HPDE6-E6E7 (cell line): ENCODE data around the gene TAT.
"Not testable (repeated sequence)": the region's sequence is repeated elsewhere in the genome, so short reads cannot be mapped to it uniquely, and the experiment has no call there.

ENCODE experiments used
- DNase-seq: peaks from one replicate; pipeline ENCODE4 v3.0.0; 2011; ENCODE audit warnings: missing footprints; ENCODE audit errors: extremely low spot score

The TAT gene

GRCh38 chr16:71576971-71577370, at the start of gene TAT:
Gene TAT (minus strand): TSS chr16:71577092. CDS start chr16:71576415, 677 bp downstream.
- DNase-seq = no peak

DNA sequence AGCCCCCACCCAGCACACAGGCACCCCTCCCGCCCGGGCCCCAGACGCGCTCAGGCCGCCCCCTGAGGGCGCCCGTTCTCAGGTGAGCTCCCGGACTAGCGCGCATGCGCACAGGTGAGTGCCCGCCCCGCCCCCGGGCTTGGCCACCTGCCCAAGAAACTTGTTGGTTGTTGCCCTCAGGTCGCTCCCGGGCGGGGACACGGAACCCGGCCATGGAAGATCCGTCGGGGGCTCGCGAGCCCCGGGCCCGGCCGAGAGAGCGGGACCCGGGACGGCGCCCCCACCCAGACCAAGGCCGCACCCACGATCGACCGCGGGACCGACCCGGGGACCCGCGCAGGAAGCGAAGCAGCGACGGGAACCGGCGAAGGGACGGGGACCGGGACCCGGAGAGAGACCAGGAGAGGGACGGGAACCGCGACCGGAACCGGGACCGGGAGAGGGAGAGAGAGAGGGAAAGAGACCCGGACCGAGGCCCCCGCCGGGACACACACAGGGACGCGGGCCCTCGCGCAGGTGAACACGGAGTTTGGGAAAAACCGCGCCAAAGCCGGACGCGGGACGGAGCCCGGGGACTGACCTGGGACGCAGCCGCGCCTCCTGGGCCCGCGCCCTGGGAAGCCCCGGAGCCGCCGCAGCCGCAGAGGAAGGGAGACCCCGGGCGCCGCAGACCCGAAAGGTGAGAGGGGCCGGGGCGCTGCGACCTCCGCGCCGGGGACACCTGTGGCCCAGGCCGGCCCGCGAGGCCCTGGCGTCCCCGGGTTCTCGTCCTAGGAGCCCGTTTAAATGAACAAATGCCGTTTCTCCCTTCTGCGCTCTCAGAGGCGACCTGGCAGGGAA, 49.3 kb upstream of the TAT start, which contains the start of gene MARVELD3:
Gene MARVELD3, plus strand, starts transcription at position 167 of the 840 bp plus-strand sequence. Its CDS starts 46 bp downstream, at position 213.
- peak; percentile 98 for DNase-seq

DNA sequence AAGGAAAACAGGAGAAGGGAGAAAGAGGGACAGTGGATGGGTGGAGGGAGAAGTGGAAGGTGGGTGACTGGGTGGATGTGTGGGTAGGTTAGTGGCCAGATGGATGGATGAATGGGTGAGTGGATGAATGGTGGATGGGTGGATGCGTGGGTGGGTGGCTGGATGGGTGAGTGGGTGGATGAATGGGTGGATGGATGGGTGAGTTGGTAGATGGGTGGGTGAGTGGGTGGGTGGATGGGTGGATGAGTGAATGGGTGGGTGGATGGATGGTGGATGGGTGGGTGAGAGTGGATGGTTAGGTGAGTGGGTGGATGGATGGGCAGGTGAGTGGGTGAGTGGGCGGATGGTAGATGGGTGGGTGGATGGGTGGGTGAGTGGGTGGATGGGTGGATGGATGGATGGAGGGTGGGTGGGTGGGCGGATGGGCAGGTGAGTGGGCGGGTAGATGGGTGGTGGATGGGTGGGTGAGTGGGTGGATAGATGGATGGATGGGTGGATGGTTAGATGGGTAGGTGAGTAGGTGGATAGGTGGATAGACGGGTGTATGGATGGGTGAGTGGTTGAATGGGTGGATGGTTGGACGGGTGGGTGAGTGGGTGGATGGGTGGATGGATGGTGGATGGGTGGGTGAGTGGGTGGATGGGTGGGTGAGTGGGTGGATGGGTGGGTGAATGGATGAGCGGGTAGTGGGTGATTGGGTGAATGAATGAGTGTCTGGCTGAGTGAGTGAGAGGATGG, 48.4 kb upstream of the TAT start:
- no peak for DNase-seq

DNA sequence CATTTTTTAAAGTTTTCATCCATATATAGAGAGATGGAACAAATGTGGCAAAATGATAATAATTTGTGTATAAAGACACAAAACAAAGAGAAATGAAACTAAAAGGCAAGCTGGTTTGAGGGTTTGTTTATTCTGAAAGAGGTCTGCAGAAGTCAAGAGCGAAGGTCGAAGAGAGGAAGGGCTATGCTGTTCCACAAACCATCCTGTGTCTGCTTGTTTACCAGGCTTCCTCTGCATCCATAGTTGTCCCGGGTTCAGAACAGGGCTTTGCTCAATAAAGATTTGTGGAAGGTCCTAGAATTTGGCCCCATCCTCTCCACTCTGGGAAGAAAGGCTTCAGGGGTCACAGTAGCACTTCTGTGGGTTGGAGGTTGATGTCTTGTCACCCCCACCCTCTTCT, 46.7 kb upstream of the TAT start:
- DNase-seq = no peak

- no peak for DNase-seq
Observed at GRCh38 chr16:71622088-71622487, 45.2 kb upstream of the TAT start.

DNA sequence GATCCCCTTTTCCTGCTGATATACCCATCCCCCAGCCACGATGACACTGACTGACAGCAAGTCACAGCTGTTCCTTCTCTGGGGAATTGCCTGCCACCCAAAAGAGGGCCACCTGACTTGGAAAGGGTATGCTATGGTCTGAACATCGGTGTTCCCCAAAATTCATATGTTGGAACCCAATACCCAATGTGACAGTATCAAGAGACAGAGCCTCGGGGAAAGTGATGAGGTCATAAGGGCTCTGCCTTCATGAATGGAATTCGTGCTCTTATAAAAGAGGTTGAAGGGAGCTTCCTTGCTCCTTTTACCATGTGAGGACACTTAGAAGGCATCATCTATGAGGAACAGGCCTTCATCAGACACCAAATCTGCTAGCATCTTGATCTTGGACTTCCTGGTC, 41.5 kb upstream of the TAT start:
- DNase-seq = no peak

GRCh38 chr16:71614956-71615355, 38.1 kb upstream of the TAT start:
- DNase-seq = not testable (repeated sequence)

DNA sequence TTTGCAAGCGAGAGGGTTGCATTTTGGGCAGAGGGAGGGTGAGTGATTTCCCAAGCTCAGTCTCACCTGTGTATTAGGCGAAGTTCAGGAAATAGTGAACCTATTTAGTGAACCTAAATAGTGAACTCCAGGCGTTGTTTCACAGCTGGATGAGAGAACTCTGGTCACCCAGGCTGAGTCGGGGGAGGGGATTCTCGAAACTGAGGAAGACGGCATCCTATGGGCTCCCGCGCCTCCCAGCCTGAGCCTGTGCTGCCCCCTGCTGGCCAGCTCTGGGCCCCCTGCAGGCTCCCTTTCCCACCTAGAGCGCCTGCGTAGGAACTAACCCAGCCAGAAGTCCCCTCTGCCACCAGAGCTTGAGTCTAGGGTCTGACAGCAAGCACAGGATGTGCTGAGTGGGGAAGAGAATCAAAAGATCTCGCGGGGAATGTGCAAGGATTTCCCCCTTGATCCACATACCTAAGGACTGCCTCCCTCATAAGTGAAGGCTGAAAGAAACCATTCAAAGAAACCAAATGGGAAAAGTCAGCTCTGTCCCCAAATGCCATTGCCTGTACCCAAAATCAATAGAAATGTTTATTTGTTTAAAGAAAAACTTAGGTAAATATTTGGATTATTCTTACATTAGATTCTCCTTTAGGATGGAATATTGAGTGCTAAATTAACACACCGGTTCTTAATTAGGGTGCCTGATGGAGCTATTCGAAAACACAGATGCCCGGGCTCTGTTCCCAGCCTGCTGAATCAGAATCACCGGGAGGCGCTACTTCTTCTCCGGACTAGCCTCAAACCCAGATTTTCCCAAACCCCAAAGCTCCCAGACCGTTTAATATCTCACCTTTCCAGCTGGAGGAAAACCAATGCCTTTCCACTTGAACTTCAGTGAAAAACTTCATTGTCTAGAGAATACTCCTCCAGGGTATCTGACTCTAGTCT, 34.3 kb upstream of the TAT start:
- peak; percentile 80 for DNase-seq

DNA sequence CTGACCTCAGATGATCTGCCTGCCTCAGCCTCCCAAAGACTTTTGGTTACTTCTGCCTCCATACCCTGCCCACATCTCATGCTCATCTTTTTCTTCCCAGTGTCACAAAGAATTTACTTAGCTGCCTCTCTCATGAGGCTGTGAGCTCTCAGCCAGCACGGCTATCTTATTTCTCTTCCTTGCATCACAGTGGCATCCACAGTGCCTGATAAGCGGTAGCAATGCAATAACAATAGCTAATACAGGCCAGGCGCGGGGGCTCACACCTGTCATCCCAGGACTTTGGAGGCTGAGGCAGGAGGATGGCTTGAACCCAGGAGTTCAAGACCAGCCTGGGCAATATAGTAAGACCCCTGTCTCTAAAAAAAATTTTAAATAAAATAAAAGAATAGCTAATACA, 33.6 kb upstream of the TAT start:
- DNase-seq = no peak

- DNase-seq = no peak
Observed at GRCh38 chr16:71609066-71609465, 32.2 kb upstream of the TAT start.

GRCh38 chr16:71600822-71601221, 23.9 kb upstream of the TAT start:
- no peak for DNase-seq

GRCh38 chr16:71598426-71598825, 21.5 kb upstream of the TAT start:
- not testable (repeated sequence) for DNase-seq

GRCh38 chr16:71595340-71595826, 18.5 kb upstream of the TAT start:
- not testable (repeated sequence) for DNase-seq

GRCh38 chr16:71594000-71594646, 17.2 kb upstream of the TAT start:
- DNase-seq = no peak

GRCh38 chr16:71593048-71593999, 16.4 kb upstream of the TAT start:
- DNase-seq = no peak

DNA sequence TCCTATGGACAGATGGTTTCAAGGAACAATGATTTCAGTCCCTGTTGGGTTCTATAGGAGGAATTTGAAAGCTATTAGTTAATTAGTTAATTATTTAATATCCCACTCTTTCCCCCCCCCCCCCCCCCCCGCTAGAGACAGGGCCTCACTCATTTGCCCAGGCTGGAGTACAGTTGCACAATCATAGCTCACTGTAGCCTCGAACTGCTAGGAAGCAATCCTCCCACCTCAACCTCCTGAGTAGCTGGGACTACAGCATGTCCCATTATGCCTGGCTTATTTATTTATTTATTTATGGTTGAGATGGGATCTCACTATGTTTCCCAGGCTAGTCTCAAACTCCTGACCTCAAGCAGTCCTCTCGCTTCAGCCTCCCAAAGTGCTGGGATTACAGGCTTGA, 15.0 kb upstream of the TAT start:
- no peak for DNase-seq

- DNase-seq = no peak
Observed at GRCh38 chr16:71590584-71590983, 13.7 kb upstream of the TAT start.

DNA sequence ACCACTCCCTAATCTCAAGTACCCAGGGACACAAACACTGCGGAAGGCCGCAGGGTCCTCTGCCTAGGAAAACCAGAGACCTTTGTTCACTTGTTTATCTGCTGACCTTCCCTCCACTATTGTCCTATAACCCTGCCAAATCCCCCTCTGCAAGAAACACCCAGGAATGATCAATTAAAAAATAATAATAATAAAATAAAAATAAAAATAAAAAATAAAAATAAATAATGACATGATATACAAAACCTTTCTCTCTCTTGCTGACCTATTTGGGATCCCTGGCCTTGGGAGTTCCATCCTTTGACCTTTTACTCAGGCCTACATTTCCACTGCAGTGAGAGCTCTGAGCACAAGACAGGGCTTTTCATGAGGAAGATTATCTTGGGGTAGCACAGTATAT, 13.2 kb upstream of the TAT start:
- not testable (repeated sequence) for DNase-seq

GRCh38 chr16:71589334-71589733, 12.4 kb upstream of the TAT start:
- not testable (repeated sequence) for DNase-seq

DNA sequence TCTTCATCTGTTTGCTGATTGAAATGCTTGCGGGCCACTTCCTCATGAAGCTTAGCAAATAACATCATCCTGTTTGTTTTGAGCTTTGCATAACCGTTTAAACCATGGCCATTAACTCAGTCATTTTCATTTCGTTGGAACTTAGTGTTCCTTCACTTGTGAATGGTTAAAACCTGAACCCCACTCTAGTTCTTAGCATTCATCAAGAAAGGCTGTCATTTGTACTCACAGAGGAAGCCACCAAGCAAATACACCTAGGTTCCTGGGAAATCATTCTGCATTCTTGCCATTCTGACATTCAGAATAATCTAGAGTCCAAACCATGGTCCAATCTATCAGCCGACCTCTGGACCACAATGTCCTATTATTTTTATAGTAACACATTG, 8.4 kb upstream of the TAT start:
- no peak for DNase-seq
